HepG2 (cell line): ENCODE data around the gene VKORC1. TPM values are rescaled to one million over a fixed set of nuclear protein-coding genes. Genes with fewer than 3 reads are reported as not detected.

ENCODE experiments used
- CEBPG ChIP-seq: IDR thresholded peaks from 2 replicates; pipeline ENCODE4 v1.6.1; 2016
- EZH2 ChIP-seq: conservative IDR thresholded peaks from 2 replicates; pipeline ENCODE4 v1.6.1; 2012; ENCODE audit warnings: mild to moderate bottlenecking, low read depth, low read length, moderate library complexity
- SCMH1 ChIP-seq: sonication (generic); formaldehyde crosslinking; IDR thresholded peaks from 2 replicates; pipeline ENCODE4 v1.9.0; 2021; ENCODE audit warnings: missing genetic modification reagents, mild to moderate bottlenecking, borderline replicate concordance
- SMARCC2 ChIP-seq: fragments of 450-650 bp; IDR thresholded peaks from 2 replicates; pipeline ENCODE4 v1.6.1; 2017; ENCODE audit warnings: antibody characterized with exemption, mild to moderate bottlenecking
- TCF7 ChIP-seq: sonication (generic); IDR thresholded peaks from 2 replicates; pipeline ENCODE4 v1.6.1; 2016; ENCODE audit warnings: antibody characterized with exemption, low read depth
- THYN1 ChIP-seq: sonication (generic); formaldehyde crosslinking; IDR thresholded peaks from 2 replicates; pipeline ENCODE4 v1.8.1; 2023; ENCODE audit warnings: low read depth, mild to moderate bottlenecking, moderate library complexity, missing genetic modification reagents, borderline replicate concordance
- WIZ ChIP-seq: sonication (generic); formaldehyde crosslinking; IDR thresholded peaks from 2 replicates; pipeline ENCODE4 v1.5.1; 2020; ENCODE audit warnings: mild to moderate bottlenecking, missing genetic modification reagents
- ZC3H4 ChIP-seq: sonication (generic); formaldehyde crosslinking; IDR thresholded peaks from 2 replicates; pipeline ENCODE4 v1.4.0; 2020; ENCODE audit warnings: missing genetic modification reagents, borderline replicate concordance
- ZNF773 ChIP-seq: sonication (generic); formaldehyde crosslinking; IDR thresholded peaks from 2 replicates; pipeline ENCODE4 v1.4.0; 2020; ENCODE audit warnings: missing genetic modification reagents, borderline replicate concordance
- ZSCAN30 ChIP-seq: sonication (generic); formaldehyde crosslinking; IDR thresholded peaks from 2 replicates; pipeline ENCODE4 v1.5.0; 2020; ENCODE audit warnings: mild to moderate bottlenecking, missing genetic modification reagents
- polyA plus RNA-seq, 8 experiments: library from polyadenylated mRNA; depleted of rRNA in 3 of 8; stranded (reverse) in 7 of 8; unstranded in 1 of 8; fragments of >200 nt; fragmentation: Illumina TruSeq in 4 of 8; extraction: Trizol in 4 of 8; gene quantifications; 2 replicates each; pipeline versions ENCODE4 v1.2.1 to v1.2.3, GENCODE V29; 2011 to 2016; ENCODE audit warnings: low read depth in 4 of 8, missing spikeins in 1 of 8, mixed read lengths in 1 of 8; ENCODE audit not compliant: insufficient read depth in 1 of 8
- total RNA-seq, 5 experiments: library from RNA; depleted of rRNA; stranded (reverse); fragments of >200 nt; fragmentation: Illumina TruSeq; extraction: Trizol; gene quantifications; 2 replicates each; pipeline ENCODE4 v1.2.3, GENCODE V29; 2016; ENCODE audit warnings: low read depth in 1 of 5
- TF ChIP-seq, protein P1 (sequence below): IDR thresholded peaks from 2 replicates; pipeline ENCODE4 v1.6.1; 2016; ENCODE audit warnings: mild to moderate bottlenecking
- TF ChIP-seq, protein P2 (sequence below): sonication (generic); formaldehyde crosslinking; IDR thresholded peaks from 2 replicates; pipeline ENCODE4 v1.8.0; 2022; ENCODE audit warnings: mild to moderate bottlenecking, missing genetic modification reagents; ENCODE audit not compliant: insufficient replicate concordance
- TF ChIP-seq, protein P3 (sequence below), 2 experiments: sonication (generic) in 1 of 2; formaldehyde crosslinking in 1 of 2; IDR thresholded peaks; 2 replicates each; pipeline versions ENCODE4 v1.4.0 to v1.6.1; 2018 to 2020; ENCODE audit warnings: missing genetic modification reagents in 2 of 2, borderline replicate concordance in 1 of 2, low read depth in 1 of 2, mild to moderate bottlenecking in 1 of 2, missing biosample characterization in 1 of 2
- TF ChIP-seq, protein P4 (sequence below): sonication (generic); formaldehyde crosslinking; IDR thresholded peaks from 2 replicates; pipeline ENCODE4 v1.4.0; 2020; ENCODE audit warnings: missing genetic modification reagents, mild to moderate bottlenecking, borderline replicate concordance
- TF ChIP-seq, protein P5 (sequence below): sonication (generic); formaldehyde crosslinking; IDR thresholded peaks from 2 replicates; pipeline ENCODE4 v1.9.0; 2021; ENCODE audit warnings: missing genetic modification reagents, borderline replicate concordance
- TF ChIP-seq, protein P6 (sequence below): sonication (generic); formaldehyde crosslinking; IDR thresholded peaks from 2 replicates; pipeline ENCODE4 v1.5.0; 2020; ENCODE audit warnings: missing genetic modification reagents

Gene VKORC1
- total and polyA plus RNA-seq, 2 of the 13 experiments (the other 11 are each of a cell fraction or from before 2014, with no cell fraction given) = 141 to 615 TPM

DNA sequence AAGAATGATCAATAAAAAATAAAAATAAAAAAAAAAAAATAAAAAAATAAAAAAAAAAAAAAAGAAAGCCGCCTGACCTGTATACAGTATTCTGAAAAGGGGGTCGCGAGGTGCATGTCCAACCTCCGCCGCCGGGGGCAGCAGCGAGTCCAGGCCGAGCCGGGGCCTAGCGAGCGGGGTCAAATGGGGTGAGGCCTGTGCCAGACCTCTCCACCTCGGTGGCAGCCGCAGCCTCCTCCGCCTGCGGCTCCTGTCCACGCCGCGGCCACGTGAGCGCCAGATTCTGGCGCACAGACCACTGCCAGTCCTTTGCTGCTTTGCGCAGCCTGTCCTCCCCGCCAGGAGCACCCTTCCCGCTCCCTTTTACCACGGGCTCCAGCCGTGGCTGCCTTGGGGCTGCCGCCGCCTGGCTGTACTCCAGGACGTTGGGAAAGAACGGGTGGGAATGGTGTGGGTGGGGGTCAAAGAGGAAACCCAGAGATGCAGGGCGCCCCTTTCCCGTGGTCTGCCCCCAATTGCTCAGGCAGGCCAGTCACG is 11.1 kb upstream of the VKORC1 start (continued):
- no peak for TF ChIP-seq SCMH1 (CRISPR knock-in tag)
- TF ChIP-seq, protein P1, sequence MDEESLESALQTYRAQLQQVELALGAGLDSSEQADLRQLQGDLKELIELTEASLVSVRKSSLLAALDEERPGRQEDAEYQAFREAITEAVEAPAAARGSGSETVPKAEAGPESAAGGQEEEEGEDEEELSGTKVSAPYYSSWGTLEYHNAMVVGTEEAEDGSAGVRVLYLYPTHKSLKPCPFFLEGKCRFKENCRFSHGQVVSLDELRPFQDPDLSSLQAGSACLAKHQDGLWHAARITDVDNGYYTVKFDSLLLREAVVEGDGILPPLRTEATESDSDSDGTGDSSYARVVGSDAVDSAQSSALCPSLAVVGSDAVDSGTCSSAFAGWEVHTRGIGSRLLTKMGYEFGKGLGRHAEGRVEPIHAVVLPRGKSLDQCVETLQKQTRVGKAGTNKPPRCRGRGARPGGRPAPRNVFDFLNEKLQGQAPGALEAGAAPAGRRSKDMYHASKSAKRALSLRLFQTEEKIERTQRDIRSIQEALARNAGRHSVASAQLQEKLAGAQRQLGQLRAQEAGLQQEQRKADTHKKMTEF (CRISPR knock-in tag) = peak; percentile 99
- TF ChIP-seq, protein P2, sequence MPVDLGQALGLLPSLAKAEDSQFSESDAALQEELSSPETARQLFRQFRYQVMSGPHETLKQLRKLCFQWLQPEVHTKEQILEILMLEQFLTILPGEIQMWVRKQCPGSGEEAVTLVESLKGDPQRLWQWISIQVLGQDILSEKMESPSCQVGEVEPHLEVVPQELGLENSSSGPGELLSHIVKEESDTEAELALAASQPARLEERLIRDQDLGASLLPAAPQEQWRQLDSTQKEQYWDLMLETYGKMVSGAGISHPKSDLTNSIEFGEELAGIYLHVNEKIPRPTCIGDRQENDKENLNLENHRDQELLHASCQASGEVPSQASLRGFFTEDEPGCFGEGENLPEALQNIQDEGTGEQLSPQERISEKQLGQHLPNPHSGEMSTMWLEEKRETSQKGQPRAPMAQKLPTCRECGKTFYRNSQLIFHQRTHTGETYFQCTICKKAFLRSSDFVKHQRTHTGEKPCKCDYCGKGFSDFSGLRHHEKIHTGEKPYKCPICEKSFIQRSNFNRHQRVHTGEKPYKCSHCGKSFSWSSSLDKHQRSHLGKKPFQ (CRISPR knock-in tag) = peak; percentile 94
- TF ChIP-seq, protein P3, sequence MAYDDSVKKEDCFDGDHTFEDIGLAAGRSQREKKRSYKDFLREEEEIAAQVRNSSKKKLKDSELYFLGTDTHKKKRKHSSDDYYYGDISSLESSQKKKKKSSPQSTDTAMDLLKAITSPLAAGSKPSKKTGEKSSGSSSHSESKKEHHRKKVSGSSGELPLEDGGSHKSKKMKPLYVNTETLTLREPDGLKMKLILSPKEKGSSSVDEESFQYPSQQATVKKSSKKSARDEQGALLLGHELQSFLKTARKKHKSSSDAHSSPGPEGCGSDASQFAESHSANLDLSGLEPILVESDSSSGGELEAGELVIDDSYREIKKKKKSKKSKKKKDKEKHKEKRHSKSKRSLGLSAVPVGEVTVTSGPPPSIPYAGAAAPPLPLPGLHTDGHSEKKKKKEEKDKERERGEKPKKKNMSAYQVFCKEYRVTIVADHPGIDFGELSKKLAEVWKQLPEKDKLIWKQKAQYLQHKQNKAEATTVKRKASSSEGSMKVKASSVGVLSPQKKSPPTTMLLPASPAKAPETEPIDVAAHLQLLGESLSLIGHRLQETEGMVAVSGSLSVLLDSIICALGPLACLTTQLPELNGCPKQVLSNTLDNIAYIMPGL (CRISPR knock-in tag; IDR thresholded peaks at IDR 0.05; ENCODE audit: borderline replicate concordance in 1 of 2, low read depth in 1 of 2) = peak; percentile 84 to 99
- TF ChIP-seq CEBPG = peak; percentile 65; the same call in 1 of the 2 replicates
- peak; percentile 84 for TF ChIP-seq WIZ (CRISPR knock-in tag)
- TF ChIP-seq ZC3H4 (CRISPR knock-in tag) = peak; percentile 45; the same call in 1 of the 2 replicates
- TF ChIP-seq, protein P4, sequence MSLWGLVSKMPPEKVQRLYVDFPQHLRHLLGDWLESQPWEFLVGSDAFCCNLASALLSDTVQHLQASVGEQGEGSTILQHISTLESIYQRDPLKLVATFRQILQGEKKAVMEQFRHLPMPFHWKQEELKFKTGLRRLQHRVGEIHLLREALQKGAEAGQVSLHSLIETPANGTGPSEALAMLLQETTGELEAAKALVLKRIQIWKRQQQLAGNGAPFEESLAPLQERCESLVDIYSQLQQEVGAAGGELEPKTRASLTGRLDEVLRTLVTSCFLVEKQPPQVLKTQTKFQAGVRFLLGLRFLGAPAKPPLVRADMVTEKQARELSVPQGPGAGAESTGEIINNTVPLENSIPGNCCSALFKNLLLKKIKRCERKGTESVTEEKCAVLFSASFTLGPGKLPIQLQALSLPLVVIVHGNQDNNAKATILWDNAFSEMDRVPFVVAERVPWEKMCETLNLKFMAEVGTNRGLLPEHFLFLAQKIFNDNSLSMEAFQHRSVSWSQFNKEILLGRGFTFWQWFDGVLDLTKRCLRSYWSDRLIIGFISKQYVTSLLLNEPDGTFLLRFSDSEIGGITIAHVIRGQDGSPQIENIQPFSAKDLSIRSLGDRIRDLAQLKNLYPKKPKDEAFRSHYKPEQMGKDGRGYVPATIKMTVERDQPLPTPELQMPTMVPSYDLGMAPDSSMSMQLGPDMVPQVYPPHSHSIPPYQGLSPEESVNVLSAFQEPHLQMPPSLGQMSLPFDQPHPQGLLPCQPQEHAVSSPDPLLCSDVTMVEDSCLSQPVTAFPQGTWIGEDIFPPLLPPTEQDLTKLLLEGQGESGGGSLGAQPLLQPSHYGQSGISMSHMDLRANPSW (CRISPR knock-in tag) = no peak
- TF ChIP-seq, protein P5, sequence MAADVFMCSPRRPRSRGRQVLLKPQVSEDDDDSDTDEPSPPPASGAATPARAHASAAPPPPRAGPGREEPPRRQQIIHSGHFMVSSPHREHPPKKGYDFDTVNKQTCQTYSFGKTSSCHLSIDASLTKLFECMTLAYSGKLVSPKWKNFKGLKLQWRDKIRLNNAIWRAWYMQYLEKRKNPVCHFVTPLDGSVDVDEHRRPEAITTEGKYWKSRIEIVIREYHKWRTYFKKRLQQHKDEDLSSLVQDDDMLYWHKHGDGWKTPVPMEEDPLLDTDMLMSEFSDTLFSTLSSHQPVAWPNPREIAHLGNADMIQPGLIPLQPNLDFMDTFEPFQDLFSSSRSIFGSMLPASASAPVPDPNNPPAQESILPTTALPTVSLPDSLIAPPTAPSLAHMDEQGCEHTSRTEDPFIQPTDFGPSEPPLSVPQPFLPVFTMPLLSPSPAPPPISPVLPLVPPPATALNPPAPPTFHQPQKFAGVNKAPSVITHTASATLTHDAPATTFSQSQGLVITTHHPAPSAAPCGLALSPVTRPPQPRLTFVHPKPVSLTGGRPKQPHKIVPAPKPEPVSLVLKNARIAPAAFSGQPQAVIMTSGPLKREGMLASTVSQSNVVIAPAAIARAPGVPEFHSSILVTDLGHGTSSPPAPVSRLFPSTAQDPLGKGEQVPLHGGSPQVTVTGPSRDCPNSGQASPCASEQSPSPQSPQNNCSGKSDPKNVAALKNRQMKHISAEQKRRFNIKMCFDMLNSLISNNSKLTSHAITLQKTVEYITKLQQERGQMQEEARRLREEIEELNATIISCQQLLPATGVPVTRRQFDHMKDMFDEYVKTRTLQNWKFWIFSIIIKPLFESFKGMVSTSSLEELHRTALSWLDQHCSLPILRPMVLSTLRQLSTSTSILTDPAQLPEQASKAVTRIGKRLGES (CRISPR knock-in tag) = peak; percentile 100
- TF ChIP-seq, protein P6, sequence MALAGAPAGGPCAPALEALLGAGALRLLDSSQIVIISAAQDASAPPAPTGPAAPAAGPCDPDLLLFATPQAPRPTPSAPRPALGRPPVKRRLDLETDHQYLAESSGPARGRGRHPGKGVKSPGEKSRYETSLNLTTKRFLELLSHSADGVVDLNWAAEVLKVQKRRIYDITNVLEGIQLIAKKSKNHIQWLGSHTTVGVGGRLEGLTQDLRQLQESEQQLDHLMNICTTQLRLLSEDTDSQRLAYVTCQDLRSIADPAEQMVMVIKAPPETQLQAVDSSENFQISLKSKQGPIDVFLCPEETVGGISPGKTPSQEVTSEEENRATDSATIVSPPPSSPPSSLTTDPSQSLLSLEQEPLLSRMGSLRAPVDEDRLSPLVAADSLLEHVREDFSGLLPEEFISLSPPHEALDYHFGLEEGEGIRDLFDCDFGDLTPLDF (CRISPR knock-in tag) = peak; percentile 74
- no peak for TF ChIP-seq ZSCAN30 (CRISPR knock-in tag)
- peak; percentile 94; the same call in 1 of the 2 replicates for TF ChIP-seq ZNF773
- TF ChIP-seq THYN1 (CRISPR knock-in tag) = peak; percentile 80; the same call in 1 of the 2 replicates
- no peak for TF ChIP-seq TCF7
- no peak for TF ChIP-seq EZH2
- TF ChIP-seq SMARCC2 = no peak
